Nasal cavity respiratory epithelium epithelial cell of viscerocranial mucosa (primary cell): ENCODE data around the gene OR5AS1. TPM values are rescaled to one million over a fixed set of nuclear protein-coding genes. Genes with fewer than 3 reads are reported as not detected.

ENCODE experiments used
- total RNA-seq: library from RNA; depleted of rRNA; stranded (reverse); fragments of >200 nt; gene quantifications from 2 replicates; pipeline ENCODE4 v1.2.3, GENCODE V29; 2014

The OR5AS1 gene
- not detected in 2 replicates for total RNA-seq

GRCh38 chr11:56027354-56027753 lies at the start of gene OR5AS1:
TSS of gene OR5AS1 (plus strand) at chr11:56027654. CDS start at chr11:56030419, 2,765 bp downstream.

GRCh38 chr11:55994525-55994924 lies 32.9 kb upstream of the OR5AS1 start, which contains the start of gene OR5F1:
TSS of gene OR5F1 (minus strand) at chr11:55994625. CDS start at chr11:55994625, 0 bp downstream.

Other genes starting within 250 kb of the OR5AS1 start
- not detected in 2 replicates for gene OR5D14, start 232.1 kb upstream of the OR5AS1 start, total RNA-seq
- gene OR5L1, start 216.3 kb upstream of the OR5AS1 start, total RNA-seq, result not detected in 2 replicates
- not detected in 2 replicates for gene OR5D18, start 208.0 kb upstream of the OR5AS1 start, total RNA-seq
- gene OR5L2, start 200.4 kb upstream of the OR5AS1 start, total RNA-seq, result not detected in 2 replicates
- not detected in 2 replicates for gene OR5D16, start 188.9 kb upstream of the OR5AS1 start, total RNA-seq
- gene TRIM51, start 144.4 kb upstream of the OR5AS1 start, total RNA-seq, result not detected in 2 replicates
- not detected in 2 replicates for gene OR5W2, start 113.1 kb upstream of the OR5AS1 start, total RNA-seq
- gene OR5I1, start 91.3 kb upstream of the OR5AS1 start, total RNA-seq, result not detected in 2 replicates
- not detected in 2 replicates for gene OR10AG1, start 57.7 kb upstream of the OR5AS1 start, total RNA-seq
- gene OR5F1, start 33.0 kb upstream of the OR5AS1 start, total RNA-seq, result not detected in 2 replicates
- gene OR8I2, start 65.7 kb downstream of the OR5AS1 start, total RNA-seq, result not detected in 2 replicates
- gene OR8H2, start 76.0 kb downstream of the OR5AS1 start, total RNA-seq, result not detected in 2 replicates
- gene OR8H3, start 94.7 kb downstream of the OR5AS1 start, total RNA-seq, result not detected in 2 replicates
- gene OR8J3, start 112.5 kb downstream of the OR5AS1 start, total RNA-seq, result not detected in 2 replicates
- not detected in 2 replicates for gene OR8K5, start 132.7 kb downstream of the OR5AS1 start, total RNA-seq
- not detected in 2 replicates for gene OR5J2, start 149.0 kb downstream of the OR5AS1 start, total RNA-seq
- gene OR5T2, start 206.6 kb downstream of the OR5AS1 start, total RNA-seq, result not detected in 2 replicates
- not detected in 2 replicates for gene OR5T3, start 224.6 kb downstream of the OR5AS1 start, total RNA-seq
- gene OR5T1, start 246.5 kb downstream of the OR5AS1 start, total RNA-seq, result not detected in 2 replicates